PC-3 (cell line): Measurements from ENCODE around the gene APOL4. TPM values are rescaled to one million over a fixed set of nuclear protein-coding genes. Genes with fewer than 3 reads are reported as not detected.
A peak's percentile ranks its signal among the peaks of the same experiment; 100 is the strongest.

ENCODE experiments used
- ATAC-seq: fragments of 200-7000 bp; cut with Tn5 transposase; 2 replicates; pipeline ENCODE4 v1.9.1; 2020; ENCODE audit warnings: mild to moderate bottlenecking, moderate library complexity
- BruUV-seq: library from RNA; stranded (reverse); fragments of 400-500 nt; replicated peaks from 2 replicates; lab custom pipeline; 2021; lab: Mats Ljungman, UMichigan
- CTCF ChIA-PET: fragments of 300-600 bp; sonication (Branson Sonifier 250); formaldehyde crosslinking; loops from one replicate; lab custom pipeline; 2022; ENCODE audit warnings: antibody characterized with exemption; lab: Charles Lee
- POLR2A ChIA-PET: fragments of 300-600 bp; sonication (Branson Sonifier 250); formaldehyde crosslinking; loops from one replicate; lab custom pipeline; 2022; ENCODE audit warnings: antibody characterized with exemption; ENCODE audit not compliant: unreplicated experiment; lab: Charles Lee
- DNase-seq: peaks from one replicate; pipeline ENCODE4 v3.0.0-alpha.2; 2015
- H2AFZ ChIP-seq: fragments of 300-600 bp; sonication (generic); 2 replicates; pipeline ENCODE4 v1.6.0; 2016; ENCODE audit warnings: antibody characterized with exemption, low read length
- H3F3A ChIP-seq: fragments of 300-600 bp; sonication (generic); one replicate; pipeline ENCODE4 v1.6.0; 2017; ENCODE audit warnings: antibody characterized with exemption, low read length, control low read depth, mild to moderate bottlenecking; ENCODE audit not compliant: unreplicated experiment
- H3K27ac ChIP-seq: fragments of 300-600 bp; sonication (generic); 2 replicates; pipeline ENCODE4 v1.5.1; 2016; ENCODE audit warnings: mild to moderate bottlenecking, low read length
- H3K27me3 ChIP-seq: fragments of 300-600 bp; sonication (generic); 2 replicates; pipeline ENCODE4 v1.6.1; 2016; ENCODE audit warnings: low read length, mixed read lengths
- H3K36me3 ChIP-seq: fragments of 300-600 bp; sonication (generic); 2 replicates; pipeline ENCODE4 v1.6.1; 2016; ENCODE audit warnings: low read depth, mixed run types, low read length, mixed read lengths
- H3K4me1 ChIP-seq: fragments of 300-600 bp; sonication (generic); 2 replicates; pipeline ENCODE4 v1.5.1; 2016; ENCODE audit warnings: low read length; ENCODE audit not compliant: insufficient read depth
- H3K4me2 ChIP-seq: fragments of 300-600 bp; sonication (generic); 2 replicates; pipeline ENCODE4 v1.6.0; 2016; ENCODE audit warnings: low read length
- H3K4me3 ChIP-seq: fragments of 300-600 bp; sonication (generic); 2 replicates; pipeline ENCODE4 v1.5.1; 2016; ENCODE audit warnings: mild to moderate bottlenecking, low read length, mixed read lengths
- H3K79me2 ChIP-seq: fragments of 300-600 bp; sonication (generic); 2 replicates; pipeline ENCODE4 v1.6.1; 2017; ENCODE audit warnings: low read length, mixed read lengths
- H3K9ac ChIP-seq: fragments of 300-600 bp; sonication (generic); 2 replicates; pipeline ENCODE4 v1.6.0; 2016; ENCODE audit warnings: mild to moderate bottlenecking, low read length
- H3K9me2 ChIP-seq: fragments of 300-600 bp; sonication (generic); replicated peaks from 2 replicates; pipeline ENCODE4 v1.6.1; 2016; ENCODE audit warnings: mixed run types, low read length, mixed read lengths
- H3K9me3 ChIP-seq: fragments of 300-600 bp; sonication (generic); 2 replicates; pipeline ENCODE4 v1.6.1; 2016; ENCODE audit warnings: low read length, mixed read lengths
- H4K20me1 ChIP-seq: fragments of 300-600 bp; sonication (generic); 2 replicates; pipeline ENCODE4 v1.6.1; 2016; ENCODE audit warnings: low read length, mixed read lengths
- CTCF ChIP-seq: fragments of 300-600 bp; sonication (generic); conservative IDR thresholded peaks from 2 replicates; pipeline ENCODE4 v1.5.1; 2017; ENCODE audit warnings: antibody characterized with exemption, low read depth, mild to moderate bottlenecking, low read length
- EZH2 ChIP-seq: fragments of 300-600 bp; sonication (generic); IDR thresholded peaks from one replicate; pipeline ENCODE4 v1.6.1; 2017; ENCODE audit warnings: antibody characterized with exemption, mild to moderate bottlenecking, low read length; ENCODE audit not compliant: unreplicated experiment
- EZH2phosphoT487 ChIP-seq: fragments of 300-600 bp; sonication (generic); IDR thresholded peaks from 2 replicates; pipeline ENCODE4 v1.6.1; 2018; ENCODE audit warnings: mild to moderate bottlenecking, antibody characterized with exemption, low read length, borderline replicate concordance
- intact Hi-C: fragments of 100-400 bp; cut with micrococcal nuclease; formaldehyde crosslinking; loops from 2 replicates; pipeline ENCODE4 v1.9.0; 2023
- total RNA-seq: library from RNA; depleted of rRNA; stranded (reverse); fragments of >200 nt; gene quantifications from 2 replicates; pipeline ENCODE4 v1.2.3, GENCODE V29; 2014

The APOL4 gene
- total RNA-seq, 1 experiment from 2014 or later = 0.04 TPM

- POLR2A ChIA-PET = interaction anchor here (0.8 kb wide), 1 partner anchor 30 kb away, joined by 9 read pairs; no protein-coding TSS in a partner anchor
- no peak overlapping the region for H3K9ac ChIP-seq
- H2AFZ ChIP-seq = no peak overlapping the region
- CTCF ChIA-PET = no interaction called here
- intact Hi-C loops = no loop called here
- no peaks in the 10 kb centered on the region for H3K27me3 ChIP-seq
- H3K36me3 ChIP-seq = no peaks in the 10 kb centered on the region
- H3K4me3 ChIP-seq = no peak overlapping the region
- no TSS peak for BruUV-seq
- no peaks in the 10 kb centered on the region for H3K79me2 ChIP-seq
- H3K27ac ChIP-seq = no peak overlapping the region
- H3K4me1 ChIP-seq = no peaks in the 10 kb centered on the region
- no peaks in the 10 kb centered on the region for H4K20me1 ChIP-seq
- no peaks in the 10 kb centered on the region for H3F3A ChIP-seq
- DNase-seq (peak; percentile 33), ATAC-seq (no peak)
- no peaks in the 10 kb centered on the region for H3K9me2 ChIP-seq
- no peaks in the 10 kb centered on the region for H3K9me3 ChIP-seq
- H3K4me2 ChIP-seq = no peak overlapping the region
- TF ChIP-seq CTCF (0 out of 2 replicates have a peak, but pooled peaks have one; percentile 27), EZH2 (no peak), EZH2phosphoT487 (no peak)
These were observed 25.7 kb downstream of the APOL4 start for GRCh38 chr22:36175892-36176291.

GRCh38 chr22:36171941-36172340 lies 29.7 kb downstream of the APOL4 start:
- H3K4me3 ChIP-seq = no peak overlapping the region
- H3K27me3 ChIP-seq = no peaks in the 10 kb centered on the region
- no peaks in the 10 kb centered on the region for H4K20me1 ChIP-seq
- H3K9me3 ChIP-seq = no peaks in the 10 kb centered on the region
- intact Hi-C loops = no loop called here
- no peaks in the 10 kb centered on the region for H3K79me2 ChIP-seq
- H3K4me1 ChIP-seq = no peaks in the 10 kb centered on the region
- no peaks in the 10 kb centered on the region for H3K36me3 ChIP-seq
- no peaks in the 10 kb centered on the region for H3K9me2 ChIP-seq
- no peak for DNase-seq
- no peak overlapping the region for H3K4me2 ChIP-seq
- ATAC-seq = no peak
- H3K27ac ChIP-seq = no peak overlapping the region
- POLR2A ChIA-PET = interaction anchor here (0.7 kb wide), 1 partner anchor 12 kb away, joined by 3 read pairs; no protein-coding TSS in a partner anchor
- H2AFZ ChIP-seq = no peak overlapping the region
- no peaks in the 10 kb centered on the region for H3F3A ChIP-seq
- CTCF ChIA-PET = no interaction called here
- TF ChIP-seq CTCF = no peak
- no peak for TF ChIP-seq EZH2phosphoT487
- TF ChIP-seq EZH2 = no peak
- H3K9ac ChIP-seq = no peak overlapping the region
- no TSS peak for BruUV-seq

GRCh38 chr22:36166518-36167220 lies 34.9 kb downstream of the APOL4 start:
- no TSS peak for BruUV-seq
- Histone ChIP-seq H3K9me3 (no peaks in the 10 kb centered on the region), H3F3A (no peaks in the 10 kb centered on the region), H3K27ac (no peak overlapping the region), H3K9me2 (no peaks in the 10 kb centered on the region), H3K4me1 (no peaks in the 10 kb centered on the region), H3K4me3 (no peak overlapping the region), H3K36me3 (no peaks in the 10 kb centered on the region), H3K4me2 (no peak overlapping the region), H3K79me2 (no peaks in the 10 kb centered on the region), H4K20me1 (no peaks in the 10 kb centered on the region), H2AFZ (no peak overlapping the region), H3K9ac (no peak overlapping the region), H3K27me3 (no peaks in the 10 kb centered on the region)
- ChIA-PET POLR2A (no interaction called here), CTCF (no interaction called here)
- DNase-seq (no peak), ATAC-seq (no peak)
- intact Hi-C loops = no loop called here
- TF ChIP-seq EZH2 (no peak), CTCF (no peak)
